HCT116 (cell line): ENCODE data around the gene TMPRSS11E. TPM values are rescaled to one million over a fixed set of nuclear protein-coding genes. Genes with fewer than 3 reads are reported as not detected.

ENCODE experiments used
- ATAC-seq: fragments of 200-7000 bp; cut with Tn5 transposase; 2 replicates; pipeline ENCODE4 v1.9.1; 2020; ENCODE audit warnings: mild to moderate bottlenecking, moderate library complexity
- BruUV-seq: library from RNA; stranded (reverse); fragments of 400-500 nt; replicated peaks from 2 replicates; lab custom pipeline; 2021; lab: Mats Ljungman, UMichigan
- CTCF ChIA-PET: fragments of 300-600 bp; sonication (Branson Sonifier 250); formaldehyde crosslinking; loops from one replicate; lab custom pipeline; 2021; ENCODE audit warnings: antibody characterized with exemption; lab: Charles Lee
- POLR2A ChIA-PET: fragments of 300-600, 350-600 bp; sonication (Branson Sonifier 250); formaldehyde crosslinking; loops from one replicate; lab custom pipeline; 2021; ENCODE audit warnings: antibody characterized with exemption; lab: Charles Lee
- RAD21 ChIA-PET, 2 experiments: fragments of 300-600 bp; sonication (Branson Sonifier 250); formaldehyde crosslinking; loops; one replicate each; lab custom pipeline; 2023; ENCODE audit warnings: low total read pairs in 2 of 2; ENCODE audit not compliant: uncharacterized antibody in 2 of 2, unreplicated experiment in 2 of 2, low non-redundant PET in 1 of 2; lab: Charles Lee
- DNase-seq: peaks from one replicate; pipeline ENCODE4 v3.0.0-alpha.2; 2010; ENCODE audit warnings: low read depth, low spot score
- H2AFZ ChIP-seq: fragments of 200-600 bp; shearing (Covaris generic), sonication (generic); 2 replicates; pipeline ENCODE4 v1.6.1; 2017; ENCODE audit warnings: low read depth, mixed run types, mixed read lengths, antibody characterized with exemption, low read length; ENCODE audit not compliant: poor library complexity, severe bottlenecking
- H3K27ac ChIP-seq: 2 replicates; pipeline ENCODE4 v1.5.1; 2012; ENCODE audit warnings: low read depth, low read length
- H3K27me3 ChIP-seq: fragments of 200-600 bp; sonication (generic); 2 replicates; pipeline ENCODE4 v1.6.1; 2016; ENCODE audit warnings: mixed run types, low read length, mixed read lengths; ENCODE audit not compliant: insufficient read depth
- H3K36me3 ChIP-seq, 2 experiments: fragments of 200-500 bp in 1 of 2; fragments of 200-600 bp in 1 of 2; sonication (Bioruptor generic) in 1 of 2; sonication (generic) in 1 of 2; 2 replicates each; pipeline versions ENCODE4 v1.5.1 to v1.6.1; 2014 to 2016; ENCODE audit warnings: low read length in 2 of 2, inconsistent platforms in 1 of 2, mixed read lengths in 1 of 2, mixed run types in 1 of 2; ENCODE audit not compliant: insufficient read depth in 2 of 2, control insufficient read depth in 1 of 2
- H3K4me1 ChIP-seq, 2 experiments: fragments of 200-600 bp in 1 of 2; sonication (generic) in 1 of 2; 2 replicates each; pipeline versions ENCODE4 v1.5.1 to v1.6.1; 2012 to 2017; ENCODE audit warnings: low read length in 2 of 2, inconsistent platforms in 1 of 2, mild to moderate bottlenecking in 1 of 2, mixed read lengths in 1 of 2, mixed run types in 1 of 2, moderate library complexity in 1 of 2; ENCODE audit not compliant: insufficient read depth in 2 of 2, control insufficient read depth in 1 of 2
- H3K4me2 ChIP-seq: fragments of 200-600 bp; sonication (generic); 2 replicates; pipeline ENCODE4 v1.6.1; 2017; ENCODE audit warnings: mixed run types, low read length, mixed read lengths
- H3K4me3 ChIP-seq, 2 experiments: fragments of 200-600 bp in 1 of 2; sonication (generic) in 1 of 2; replicated peaks in 1 of 2; 2 replicates each; pipeline ENCODE4 v1.5.1; 2011 to 2016; ENCODE audit warnings: low read length in 2 of 2, control low read depth in 1 of 2, low read depth in 1 of 2, mild to moderate bottlenecking in 1 of 2, mixed read lengths in 1 of 2, mixed run types in 1 of 2
- H3K79me2 ChIP-seq: fragments of 200-600 bp; sonication (generic); 2 replicates; pipeline ENCODE4 v1.6.1; 2017; ENCODE audit warnings: mild to moderate bottlenecking, mixed run types, low read length, moderate library complexity, mixed read lengths; ENCODE audit not compliant: insufficient read depth
- H3K9ac ChIP-seq: fragments of 200-600 bp; sonication (generic); 2 replicates; pipeline ENCODE4 v1.6.1; 2016; ENCODE audit warnings: low read length, mixed read lengths
- H3K9me2 ChIP-seq: fragments of 200-600 bp; sonication (generic), shearing (Covaris generic); 2 replicates; pipeline ENCODE4 v1.6.1; 2017; ENCODE audit warnings: mixed run types, mild to moderate bottlenecking, moderate library complexity; ENCODE audit not compliant: insufficient read depth
- H3K9me3 ChIP-seq, 2 experiments: fragments of 200-500 bp in 1 of 2; fragments of 200-600 bp in 1 of 2; sonication (Bioruptor generic) in 1 of 2; sonication (generic) in 1 of 2; 2 replicates each; pipeline ENCODE4 v1.6.1; 2014 to 2017; ENCODE audit warnings: low read length in 2 of 2, mixed read lengths in 2 of 2, inconsistent platforms in 1 of 2, low read depth in 1 of 2, mild to moderate bottlenecking in 1 of 2, mixed run types in 1 of 2, moderate library complexity in 1 of 2; ENCODE audit not compliant: control insufficient read depth in 1 of 2, insufficient read depth in 1 of 2
- H4K20me1 ChIP-seq: fragments of 200-600 bp; sonication (generic), shearing (Covaris generic); 2 replicates; pipeline ENCODE4 v1.6.1; 2017; ENCODE audit warnings: mixed run types, mild to moderate bottlenecking, moderate library complexity; ENCODE audit not compliant: insufficient read depth
- CEBPB ChIP-seq: IDR thresholded peaks from 2 replicates; pipeline ENCODE4 v1.6.1; 2012; ENCODE audit warnings: low read depth
- CTCF ChIP-seq, 3 experiments: fragments of 200-600 bp in 1 of 3; sonication (generic) in 1 of 3; IDR thresholded peaks in 2 of 3; conservative IDR thresholded peaks in 1 of 3; 2 replicates each; pipeline ENCODE4 v1.5.1; 2012 to 2017; ENCODE audit warnings: low read depth in 2 of 3, low read length in 2 of 3, antibody characterized with exemption in 1 of 3, borderline replicate concordance in 1 of 3, control low read depth in 1 of 3, mild to moderate bottlenecking in 1 of 3, mixed read lengths in 1 of 3, mixed run types in 1 of 3, moderate library complexity in 1 of 3; ENCODE audit not compliant: insufficient read depth in 1 of 3
- ELF1 ChIP-seq: IDR thresholded peaks from 2 replicates; pipeline ENCODE4 v1.6.1; 2012; ENCODE audit warnings: low read depth, borderline replicate concordance
- EZH2phosphoT487 ChIP-seq: fragments of 200-600 bp; IDR thresholded peaks from 2 replicates; pipeline ENCODE4 v1.6.1; 2018; ENCODE audit warnings: antibody characterized with exemption, borderline replicate concordance
- JUND ChIP-seq: IDR thresholded peaks from 2 replicates; pipeline ENCODE4 v1.6.1; 2012
- MAX ChIP-seq: IDR thresholded peaks from 2 replicates; pipeline ENCODE4 v1.6.1; 2012
- RAD21 ChIP-seq: IDR thresholded peaks from 2 replicates; pipeline ENCODE4 v1.6.1; 2012; ENCODE audit warnings: low read depth, mild to moderate bottlenecking
- SIN3A ChIP-seq: IDR thresholded peaks from 2 replicates; pipeline ENCODE4 v1.6.1; 2012; ENCODE audit warnings: low read depth
- ZFX ChIP-seq: fragments of 450-650 bp; IDR thresholded peaks from 2 replicates; pipeline ENCODE4 v1.6.1; 2017
- ZNF274 ChIP-seq: fragments of 200-500 bp; sonication (Bioruptor generic); IDR thresholded peaks from 2 replicates; pipeline ENCODE4 v1.6.1; 2014; ENCODE audit warnings: mild to moderate bottlenecking, low read depth, low read length, inconsistent platforms
- intact Hi-C: fragments of 100-400 bp; cut with micrococcal nuclease; formaldehyde crosslinking; loops from 2 replicates; pipeline ENCODE4 v1.10.0; 2022
- total RNA-seq: library from RNA; stranded (reverse); gene quantifications from one replicate; pipeline ENCODE4 v1.2.1, GENCODE V29; 2021; ENCODE audit not compliant: unreplicated experiment
- TF ChIP-seq, protein P1 (sequence below): IDR thresholded peaks from 2 replicates; pipeline ENCODE4 v1.6.1; 2011; ENCODE audit warnings: mild to moderate bottlenecking, low read length, moderate library complexity; ENCODE audit not compliant: insufficient replicate concordance; ENCODE audit errors: extremely low read depth

The TMPRSS11E gene
- total RNA-seq, 1 experiment from 2014 or later = not detected

DNA sequence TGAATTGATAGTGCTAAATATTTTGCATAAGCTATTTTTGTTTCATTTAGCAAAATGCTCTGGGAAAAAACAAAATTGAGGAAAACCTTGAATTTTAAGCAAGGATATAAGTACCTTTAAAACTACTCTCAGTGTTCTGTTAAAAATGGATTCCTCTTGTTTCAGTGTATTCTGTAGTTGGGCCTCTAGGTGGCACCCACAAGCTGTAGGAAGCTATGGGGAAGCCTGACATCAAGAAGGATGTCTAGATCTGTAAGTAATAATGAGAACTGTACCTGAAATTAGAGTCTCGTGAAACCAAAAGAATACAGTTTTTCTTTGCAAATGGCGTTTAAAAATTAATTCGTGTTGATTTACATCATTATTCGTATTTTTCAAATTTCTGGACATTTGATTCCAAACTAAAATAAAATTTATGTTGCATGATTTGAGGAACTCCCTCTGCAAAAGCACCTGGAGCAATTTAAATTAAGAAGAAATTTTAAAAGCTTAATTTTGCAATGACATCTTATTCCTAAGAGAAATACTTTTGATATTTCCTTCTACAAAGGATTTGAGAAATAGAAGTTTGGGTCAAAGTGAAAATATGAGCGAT lies 51.2 kb downstream of the TMPRSS11E start:
- H4K20me1 ChIP-seq = no peaks in the 10 kb centered on the region
- no peaks in the 10 kb centered on the region for H3K36me3 ChIP-seq
- H3K4me2 ChIP-seq = no peak overlapping the region
- intact Hi-C loops = loop anchor here (1.0 to 10.0 kb wide), 4 partner anchors 526 to 1119 kb away; no protein-coding TSS in a partner anchor
- no TSS peak for BruUV-seq
- no peaks in the 10 kb centered on the region for H3K4me1 ChIP-seq
- POLR2A ChIA-PET = no interaction called here
- no peaks in the 10 kb centered on the region for H3K9me2 ChIP-seq
- no peak overlapping the region for H3K27ac ChIP-seq
- DNase-seq = peak; percentile 53
- H3K9me3 ChIP-seq = no peaks in the 10 kb centered on the region
- CTCF ChIA-PET = interaction anchor here (0.6 to 0.9 kb wide), 2 partner anchors 90 to 556 kb away, joined by 3 read pairs; no protein-coding TSS in a partner anchor
- no peaks in the 10 kb centered on the region for H3K27me3 ChIP-seq
- peak; percentile 67 to 88 (median 76) for TF ChIP-seq CTCF (IDR thresholded peaks at IDR 0.05 in 2 of 3, conservative IDR thresholded peaks at IDR 0.05 in 1 of 3; ENCODE audit: borderline replicate concordance in 1 of 3, insufficient read depth in 1 of 3, low read depth in 2 of 3, low read length in 2 of 3)
- TF ChIP-seq SIN3A = no peak
- TF ChIP-seq RAD21 = peak; percentile 87
- ATAC-seq = peak; percentile 85
- RAD21 ChIA-PET = no interaction called here
- no peak overlapping the region for H2AFZ ChIP-seq
- H3K4me3 ChIP-seq = no peak overlapping the region
- no peak overlapping the region for H3K9ac ChIP-seq
- H3K79me2 ChIP-seq = no peaks in the 10 kb centered on the region

DNA sequence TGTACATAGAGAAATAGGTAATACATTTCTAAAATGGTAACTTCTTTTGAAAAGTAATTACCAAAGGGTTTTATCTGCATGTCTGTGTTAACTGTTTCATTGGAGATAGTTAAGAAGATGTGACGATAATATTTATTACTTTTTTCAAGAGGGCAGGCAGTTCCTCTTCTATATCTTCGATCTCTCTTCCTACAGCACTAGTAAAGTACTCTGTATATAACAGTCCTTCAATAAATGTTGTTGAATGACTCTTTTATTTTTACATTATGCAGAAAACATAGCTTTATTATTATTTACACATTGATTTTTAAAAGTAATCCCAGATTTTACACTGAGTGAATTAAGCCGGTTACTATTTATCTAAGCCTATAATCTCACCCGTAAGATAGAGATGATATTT lies 51.8 kb downstream of the TMPRSS11E start:
- ATAC-seq = no peak
- no TSS peak for BruUV-seq
- CTCF ChIA-PET = interaction anchor here (0.6 kb wide), 1 partner anchor 89 kb away, joined by 3 read pairs; no protein-coding TSS in a partner anchor
- TF ChIP-seq MAX = no peak
- no peak for TF ChIP-seq ZNF274
- no peak for TF ChIP-seq EZH2phosphoT487
- TF ChIP-seq ZFX = no peak
- TF ChIP-seq RAD21 = no peak
- TF ChIP-seq, protein P1, sequence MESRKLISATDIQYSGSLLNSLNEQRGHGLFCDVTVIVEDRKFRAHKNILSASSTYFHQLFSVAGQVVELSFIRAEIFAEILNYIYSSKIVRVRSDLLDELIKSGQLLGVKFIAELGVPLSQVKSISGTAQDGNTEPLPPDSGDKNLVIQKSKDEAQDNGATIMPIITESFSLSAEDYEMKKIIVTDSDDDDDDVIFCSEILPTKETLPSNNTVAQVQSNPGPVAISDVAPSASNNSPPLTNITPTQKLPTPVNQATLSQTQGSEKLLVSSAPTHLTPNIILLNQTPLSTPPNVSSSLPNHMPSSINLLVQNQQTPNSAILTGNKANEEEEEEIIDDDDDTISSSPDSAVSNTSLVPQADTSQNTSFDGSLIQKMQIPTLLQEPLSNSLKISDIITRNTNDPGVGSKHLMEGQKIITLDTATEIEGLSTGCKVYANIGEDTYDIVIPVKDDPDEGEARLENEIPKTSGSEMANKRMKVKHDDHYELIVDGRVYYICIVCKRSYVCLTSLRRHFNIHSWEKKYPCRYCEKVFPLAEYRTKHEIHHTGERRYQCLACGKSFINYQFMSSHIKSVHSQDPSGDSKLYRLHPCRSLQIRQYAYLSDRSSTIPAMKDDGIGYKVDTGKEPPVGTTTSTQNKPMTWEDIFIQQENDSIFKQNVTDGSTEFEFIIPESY = no peak
- no peak for TF ChIP-seq ELF1
- TF ChIP-seq JUND = no peak
- TF ChIP-seq CEBPB = no peak

More for the DNA sequence above, 51.8 kb downstream of the TMPRSS11E start:
- Histone ChIP-seq H3K9me2 (no peaks in the 10 kb centered on the region), H3K9ac (no peak overlapping the region), H3K27ac (no peak overlapping the region), H3K4me2 (no peak overlapping the region), H3K36me3 (no peaks in the 10 kb centered on the region), H3K9me3 (no peaks in the 10 kb centered on the region), H4K20me1 (no peaks in the 10 kb centered on the region), H2AFZ (no peak overlapping the region), H3K4me3 (no peak overlapping the region), H3K79me2 (no peaks in the 10 kb centered on the region), H3K4me1 (no peaks in the 10 kb centered on the region), H3K27me3 (no peaks in the 10 kb centered on the region)
- intact Hi-C loops = loop anchor here (5.0 to 10.0 kb wide), 2 partner anchors 526 to 833 kb away; no protein-coding TSS in a partner anchor
- ChIA-PET POLR2A (no interaction called here), RAD21 (no interaction called here)
- no peak for DNase-seq
